Psoas muscle (tissue), 8 donors: ENCODE measurements around the gene PPM1H. TPM values are rescaled to one million over a fixed set of nuclear protein-coding genes. Genes with fewer than 3 reads are reported as not detected.

Experiments used
- ATAC-seq, 4 donors: fragments of 200-7000 bp; cut with Tn5 transposase; one replicate each; pipeline ENCODE4 v1.9.1; 2020; ENCODE audit warnings: moderate library complexity in 3 of 4, mild to moderate bottlenecking in 2 of 4
- DNase-seq, 2 donors: peaks; one replicate each; pipeline ENCODE4 v3.0.0-alpha.2; 2020
- H3K27ac ChIP-seq: fragments of 200-600 bp; one replicate; pipeline ENCODE4 v1.8.0; 2022
- H3K27me3 ChIP-seq, 3 donors: fragments of 200-600 bp in 1 of 3; one replicate each; pipeline versions ENCODE4 v1.6.1 to v1.8.0; 2013 to 2022; ENCODE audit warnings: low read length in 2 of 3, mild to moderate bottlenecking in 2 of 3, moderate library complexity in 1 of 3; ENCODE audit not compliant: insufficient read depth in 3 of 3
- H3K36me3 ChIP-seq, 2 donors: fragments of 200-600 bp in 1 of 2; one replicate each; pipeline versions ENCODE4 v1.6.1 to v1.8.0; 2013 to 2022; ENCODE audit warnings: low read depth in 1 of 2, mild to moderate bottlenecking in 1 of 2, moderate library complexity in 1 of 2; ENCODE audit not compliant: insufficient read depth in 1 of 2
- H3K4me1 ChIP-seq: fragments of 200-600 bp; one replicate; pipeline ENCODE4 v1.8.0; 2022
- H3K4me3 ChIP-seq: fragments of 200-600 bp; one replicate; pipeline ENCODE4 v1.8.0; 2022; ENCODE audit warnings: mild to moderate bottlenecking
- H3K9me3 ChIP-seq: fragments of 200-600 bp; one replicate; pipeline ENCODE4 v1.8.0; 2022
- WGBS, 3 donors: extraction: QIAGEN DNeasy Blood & Tissue Kit; methylation state at CpG; one replicate each; pipeline versions ENCODE4 v1.1.6 to v1.1.7; 2013; 5-methylcytosine and 5-hydroxymethylcytosine counted together
- intact Hi-C, 2 donors: fragments of 100-400 bp; cut with DNase I; formaldehyde crosslinking; loops; one replicate each; pipeline versions ENCODE4 v1.11.0 to v1.14.2; 2022
- polyA plus RNA-seq, 3 donors: library from polyadenylated mRNA; stranded (reverse); fragments of 200-250 nt; gene quantifications; one replicate each; pipeline ENCODE4 v1.2.3, GENCODE V29; 2013
- total RNA-seq, 4 donors: library from RNA; stranded (reverse); fragmentation: NEBNext Ultra II Directional in 2 of 4; extraction: Animal tissue kit (Norgen Biotek cat#: 25700) in 2 of 4; gene quantifications; one replicate each; pipeline versions ENCODE4 v1.2.1 to v1.2.4, GENCODE V29; 2021 to 2023
- TF ChIP-seq, protein P1 (sequence below): fragments of 200-600 bp; IDR thresholded peaks from one replicate; pipeline ENCODE4 v1.8.0; 2022; ENCODE audit warnings: antibody characterized with exemption
- donor health status: healthy with polysubstance abuse.
- donor health status: DM: no; HTN: no; CAD: no; lungs with moderate emphysema.
- donor health status: Bipolar disorder and iron deficiency.
- donor health status: healthy.
- donor health status: DM: yes; HTN: yes; CAD: no.
- donor health status: DM: no; HTN: no; CAD: no.
- donor health status: DM: no; HTN: no; CAD: no.
- donor health status: DM: yes; HTN: yes; CAD: no.

The PPM1H gene
- total and polyA plus RNA-seq, 7 donors: 0.65 to 4.3 (median 1.8) TPM

DNA sequence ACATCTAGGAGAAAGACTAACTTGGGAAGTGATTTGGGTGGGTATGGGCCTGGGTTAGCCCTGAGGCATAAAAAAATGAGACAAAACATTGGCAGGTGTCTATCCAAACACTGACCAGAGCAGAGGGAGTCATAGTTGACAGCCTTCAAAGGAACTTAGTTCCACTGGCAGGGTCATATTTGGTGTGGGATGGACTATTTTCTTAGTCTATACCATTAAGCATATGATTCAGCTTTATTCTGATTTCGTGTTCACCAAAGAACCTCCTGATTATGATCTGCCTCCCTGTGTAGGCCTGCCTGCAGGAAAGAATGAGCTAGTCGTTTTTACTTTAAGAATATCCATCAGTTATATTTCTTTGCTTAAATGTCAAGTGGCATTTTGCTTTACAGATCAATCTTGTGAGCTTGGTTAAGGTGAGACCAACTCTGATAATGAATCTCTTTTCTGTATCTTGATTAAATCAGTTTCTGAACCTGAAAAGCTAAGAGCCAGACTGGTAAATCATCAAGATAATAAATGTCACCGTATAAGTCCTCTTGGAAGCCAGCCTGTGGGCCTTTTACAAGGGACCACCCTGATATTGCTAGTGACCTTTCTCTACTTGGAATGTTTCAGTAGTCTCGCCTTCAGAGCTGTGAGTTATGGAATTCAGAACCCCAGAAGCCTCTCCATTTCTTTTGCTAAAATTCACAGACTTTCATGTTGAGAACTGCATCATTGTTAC is 285.4 kb downstream of the PPM1H start:
- TF ChIP-seq, protein P1, sequence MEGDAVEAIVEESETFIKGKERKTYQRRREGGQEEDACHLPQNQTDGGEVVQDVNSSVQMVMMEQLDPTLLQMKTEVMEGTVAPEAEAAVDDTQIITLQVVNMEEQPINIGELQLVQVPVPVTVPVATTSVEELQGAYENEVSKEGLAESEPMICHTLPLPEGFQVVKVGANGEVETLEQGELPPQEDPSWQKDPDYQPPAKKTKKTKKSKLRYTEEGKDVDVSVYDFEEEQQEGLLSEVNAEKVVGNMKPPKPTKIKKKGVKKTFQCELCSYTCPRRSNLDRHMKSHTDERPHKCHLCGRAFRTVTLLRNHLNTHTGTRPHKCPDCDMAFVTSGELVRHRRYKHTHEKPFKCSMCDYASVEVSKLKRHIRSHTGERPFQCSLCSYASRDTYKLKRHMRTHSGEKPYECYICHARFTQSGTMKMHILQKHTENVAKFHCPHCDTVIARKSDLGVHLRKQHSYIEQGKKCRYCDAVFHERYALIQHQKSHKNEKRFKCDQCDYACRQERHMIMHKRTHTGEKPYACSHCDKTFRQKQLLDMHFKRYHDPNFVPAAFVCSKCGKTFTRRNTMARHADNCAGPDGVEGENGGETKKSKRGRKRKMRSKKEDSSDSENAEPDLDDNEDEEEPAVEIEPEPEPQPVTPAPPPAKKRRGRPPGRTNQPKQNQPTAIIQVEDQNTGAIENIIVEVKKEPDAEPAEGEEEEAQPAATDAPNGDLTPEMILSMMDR: no peak
- no peaks in the 10 kb centered on the region for H3K27me3 ChIP-seq

DNA sequence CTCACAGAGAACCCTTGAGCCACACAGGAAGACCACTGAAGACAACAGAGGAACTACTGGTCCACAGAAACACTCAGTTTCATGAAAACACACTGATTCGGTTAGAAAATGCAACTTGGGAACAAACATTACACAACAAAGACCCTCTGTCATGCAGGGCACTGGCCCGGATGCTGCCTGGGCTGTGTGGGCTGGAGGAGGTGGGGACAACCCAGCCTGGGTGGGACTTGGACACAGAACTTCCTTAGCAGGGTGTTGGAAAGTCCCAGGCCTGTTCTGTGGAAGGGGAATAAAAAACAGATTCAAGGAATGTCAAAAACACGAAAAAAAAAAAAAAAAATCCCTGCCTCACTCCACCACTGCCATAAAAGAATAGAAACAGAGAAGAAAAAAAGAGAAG is 287.4 kb downstream of the PPM1H start:
- no peaks in the 10 kb centered on the region for H3K36me3 ChIP-seq
- ATAC-seq: peak in 2 of 4 donors; percentile 53 to 55
- H3K4me1 ChIP-seq: no peaks in the 10 kb centered on the region
- intact Hi-C loops: no loop called here
- H3K9me3 ChIP-seq: no peaks in the 10 kb centered on the region
- H3K4me3 ChIP-seq: no peak overlapping the region
- no peaks in the 10 kb centered on the region for H3K27me3 ChIP-seq
- 15 to 31% (median 16%) methylated on average over 3 of the region's 3 CpGs for WGBS, 3 donors
- TF ChIP-seq, protein P1: no peak
- H3K27ac ChIP-seq: no peak overlapping the region
- DNase-seq: peak; percentile 47 to 71

More for the DNA sequence above, 285.4 kb downstream of the PPM1H start:
- H3K9me3 ChIP-seq: no peaks in the 10 kb centered on the region
- no peak for ATAC-seq
- H3K4me1 ChIP-seq: no peaks in the 10 kb centered on the region
- WGBS, 3 donors: 69 to 75% (median 70%) methylated on average over 4 of the region's 4 CpGs
- intact Hi-C loops: no loop called here
- no peak for DNase-seq
- no peak overlapping the region for H3K4me3 ChIP-seq
- H3K27ac ChIP-seq: no peak overlapping the region
- H3K36me3 ChIP-seq: no peaks in the 10 kb centered on the region

DNA sequence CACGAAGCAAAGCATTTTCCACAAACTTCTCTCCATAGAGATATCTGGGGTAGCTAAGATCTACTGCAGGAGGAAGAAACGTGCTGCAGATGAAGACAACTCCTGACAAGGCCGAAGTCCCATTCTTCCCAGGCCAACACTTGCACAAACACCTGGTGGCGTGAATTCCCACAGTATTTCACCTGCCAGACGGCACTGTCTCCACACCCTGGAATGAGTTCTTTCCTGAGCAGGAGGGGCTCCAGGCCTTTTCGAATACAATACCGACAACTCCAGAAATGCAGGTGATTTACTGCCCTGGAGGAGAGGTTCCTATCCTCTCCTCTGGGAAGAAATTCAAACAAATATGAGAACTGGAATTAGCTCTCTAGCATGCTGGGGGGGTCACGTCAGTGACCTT is 288.4 kb downstream of the PPM1H start:
- TF ChIP-seq, protein P1: no peak
- intact Hi-C loops: no loop called here
- H3K36me3 ChIP-seq: no peaks in the 10 kb centered on the region
- no peak for ATAC-seq
- DNase-seq: no peak
- no peak overlapping the region for H3K27ac ChIP-seq
- no peaks in the 10 kb centered on the region for H3K9me3 ChIP-seq
- no peaks in the 10 kb centered on the region for H3K4me1 ChIP-seq
- WGBS, 3 donors: 96% methylated on average over 8 of the region's 8 CpGs
- no peak overlapping the region for H3K4me3 ChIP-seq
- H3K27me3 ChIP-seq: no peaks in the 10 kb centered on the region

DNA sequence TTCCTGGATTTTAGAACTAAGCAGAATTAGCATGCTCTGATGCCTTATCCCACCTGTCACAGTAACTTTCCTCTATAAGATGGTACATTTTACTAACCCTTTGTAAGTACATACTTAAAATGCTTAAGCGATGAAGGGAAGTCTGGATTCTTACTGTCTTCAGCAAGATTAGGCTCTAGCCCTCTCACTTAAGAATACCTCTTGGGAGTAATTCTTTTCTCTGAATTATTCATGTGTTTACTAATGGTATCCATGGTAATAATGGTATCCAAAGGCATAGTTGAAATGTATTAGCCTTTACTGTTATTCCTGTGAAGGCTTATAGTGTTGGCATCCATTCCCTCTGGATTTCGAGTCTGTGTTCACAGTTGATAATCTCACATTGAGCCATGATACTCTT is 291.5 kb downstream of the PPM1H start:
- intact Hi-C loops: no loop called here
- Histone ChIP-seq H3K27me3 (no peaks in the 10 kb centered on the region), H3K27ac (no peak overlapping the region), H3K36me3 (no peaks in the 10 kb centered on the region), H3K9me3 (no peaks in the 10 kb centered on the region), H3K4me3 (no peak overlapping the region), H3K4me1 (no peaks in the 10 kb centered on the region)
- no peak for DNase-seq
- TF ChIP-seq, protein P1: no peak
- ATAC-seq: no peak
- whole genome bisulfite sequencing, 3 donors: 83 to 88% (median 85%) methylated on average over 2 of the region's 2 CpGs

DNA sequence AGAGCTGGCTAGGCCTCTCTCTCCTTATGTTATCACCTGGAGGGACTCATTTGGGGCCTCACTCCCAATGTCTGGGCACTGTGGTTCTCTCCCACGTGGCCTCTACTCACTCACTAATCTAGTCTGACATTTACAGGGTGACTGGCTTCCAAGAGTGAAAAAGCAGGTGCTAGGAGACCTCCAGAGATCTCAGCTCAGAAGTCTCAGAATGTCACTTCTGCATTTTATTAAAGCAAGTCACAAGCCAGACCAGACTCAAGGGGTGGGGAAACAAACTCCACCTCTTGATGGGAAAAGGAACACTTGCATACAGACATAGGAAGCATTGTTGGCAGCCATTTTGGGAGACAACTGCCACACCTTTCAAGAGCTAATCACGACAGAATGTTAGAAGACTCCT is 292.5 kb downstream of the PPM1H start:
- 55 to 77% (median 69%) methylated on average over 2 of the region's 2 CpGs for WGBS, 3 donors
- Histone ChIP-seq H3K4me1 (no peaks in the 10 kb centered on the region), H3K4me3 (no peak overlapping the region), H3K9me3 (no peaks in the 10 kb centered on the region), H3K36me3 (no peaks in the 10 kb centered on the region), H3K27me3 (peaks cover 0 to 2% (median 0%) of the 10 kb centered on the region in 3 donors), H3K27ac (no peak overlapping the region)
- TF ChIP-seq, protein P1: no peak
- intact Hi-C loops: no loop called here
- no peak for ATAC-seq
- no peak for DNase-seq
